SK-N-MC (cell line): ENCODE measurements around the gene TMEM131L.

Experiments
- EZH2 ChIP-seq: fragments of 200-600 bp; sonication (generic); IDR thresholded peaks from one replicate; pipeline ENCODE4 v1.6.1; 2017; ENCODE audit warnings: antibody characterized with exemption
- POLR2AphosphoS5 ChIP-seq: IDR thresholded peaks from 2 replicates; pipeline ENCODE4 v1.6.1; 2012; ENCODE audit warnings: mild to moderate bottlenecking, low read depth, low read length, borderline replicate concordance

- no peak for TF ChIP-seq POLR2AphosphoS5
- TF ChIP-seq EZH2 = no peak
Observed at GRCh38 chr4:153451911-153452657, 14.1 kb upstream of the TMEM131L start.
